Cardiac muscle cell (in vitro differentiated cells and primary cell): ENCODE measurements around the gene OR2AK2. TPM values are rescaled to one million over a fixed set of nuclear protein-coding genes. Genes with fewer than 3 reads are reported as not detected.
"Not testable (repeated sequence)": the region's sequence is repeated elsewhere in the genome, so short reads cannot be mapped to it uniquely, and the experiment has no call there.

Experiments used
- DNase-seq, 2 donors: peaks; one replicate each; pipeline versions ENCODE4 v3.0.0 to v3.0.0-alpha.2; 2010 to 2017; ENCODE audit warnings: low read depth in 1 of 2, low spot score in 1 of 2
- H3K27ac ChIP-seq: fragments of 200-600 bp; sonication (generic); 2 replicates; pipeline ENCODE4 v1.5.1; 2016
- H3K27me3 ChIP-seq: fragments of 200-600 bp; sonication (generic); 2 replicates; pipeline ENCODE4 v1.6.0; 2016; ENCODE audit warnings: control low read depth
- H3K36me3 ChIP-seq: fragments of 200-600 bp; sonication (generic); 2 replicates; pipeline ENCODE4 v1.5.1; 2016; ENCODE audit warnings: control low read depth
- H3K4me1 ChIP-seq: fragments of 200-600 bp; sonication (generic); 2 replicates; pipeline ENCODE4 v1.8.1; 2017; ENCODE audit warnings: low read depth, mild to moderate bottlenecking, mixed run types
- H3K4me3 ChIP-seq: fragments of 200-600 bp; sonication (generic); 2 replicates; pipeline ENCODE4 v1.5.1; 2016; ENCODE audit warnings: mild to moderate bottlenecking
- H3K9me3 ChIP-seq: fragments of 200-600 bp; sonication (generic); 2 replicates; pipeline ENCODE4 v1.5.1; 2017; ENCODE audit warnings: low read depth, mild to moderate bottlenecking, control low read depth
- CTCF ChIP-seq: IDR thresholded peaks from 2 replicates; pipeline ENCODE4 v1.5.1; 2012; ENCODE audit warnings: low read depth, mild to moderate bottlenecking, low read length
- polyA plus RNA-seq: library from polyadenylated mRNA; unstranded; fragments of >200 nt; fragmentation: Nextera tagmentation; extraction: Ambion mirVana; gene quantifications from 2 replicates; pipeline ENCODE4 v1.2.1, GENCODE V29; 2016
- total RNA-seq: library from RNA; depleted of rRNA; stranded (reverse); fragments of >200 nt; gene quantifications from 2 replicates; pipeline ENCODE4 v1.2.3, GENCODE V29; 2016

Gene OR2AK2
- total and polyA plus RNA-seq, 2 experiments from 2014 or later: not detected

GRCh38 chr1:247935781-247936180 is 29.3 kb upstream of the OR2AK2 start:
- H3K36me3 ChIP-seq: no peaks in the 10 kb centered on the region
- no peaks in the 10 kb centered on the region for H3K4me1 ChIP-seq
- no peak overlapping the region for H3K27ac ChIP-seq
- no peaks in the 10 kb centered on the region for H3K9me3 ChIP-seq
- no peak overlapping the region for H3K4me3 ChIP-seq
- no peaks in the 10 kb centered on the region for H3K27me3 ChIP-seq
- no peak for DNase-seq
- no peak for TF ChIP-seq CTCF

GRCh38 chr1:247936415-247936814 is 28.6 kb upstream of the OR2AK2 start:
- Histone ChIP-seq H3K36me3 (no peaks in the 10 kb centered on the region), H3K27me3 (no peaks in the 10 kb centered on the region), H3K4me3 (no peak overlapping the region), H3K4me1 (no peaks in the 10 kb centered on the region), H3K9me3 (no peaks in the 10 kb centered on the region), H3K27ac (no peak overlapping the region)
- TF ChIP-seq CTCF: no peak
- DNase-seq: no peak

- not testable (repeated sequence) for H3K9me3 ChIP-seq, H3K4me1 ChIP-seq, H3K36me3 ChIP-seq, H3K27me3 ChIP-seq, H3K27ac ChIP-seq
- TF ChIP-seq CTCF: peak; percentile 24
- DNase-seq: peak; percentile 17 to 91
- peak overlapping the region; percentile 40 for H3K4me3 ChIP-seq
Observed at GRCh38 chr1:247936965-247937734, 27.9 kb upstream of the OR2AK2 start.

DNA sequence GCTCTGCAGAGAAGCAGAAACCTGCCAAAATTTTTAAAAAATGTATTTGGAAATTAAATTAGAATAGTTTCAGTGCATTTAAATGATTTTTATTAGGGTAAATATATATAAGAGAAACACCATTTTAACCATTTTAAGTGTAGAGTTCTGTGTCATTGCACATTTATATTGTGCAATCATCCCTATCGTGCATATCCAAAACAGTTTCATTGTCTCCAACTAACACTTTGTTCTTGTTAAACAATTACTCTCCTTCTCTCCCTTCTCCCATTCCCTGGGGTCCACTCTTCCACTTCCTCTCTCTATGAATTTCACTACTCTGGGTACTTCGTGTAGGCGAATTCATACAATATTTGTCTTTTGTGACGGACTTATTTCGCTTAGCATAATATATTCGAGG is 22.4 kb upstream of the OR2AK2 start:
- no peak overlapping the region for H3K4me3 ChIP-seq
- TF ChIP-seq CTCF: no peak
- no peaks in the 10 kb centered on the region for H3K4me1 ChIP-seq
- no peak overlapping the region for H3K27ac ChIP-seq
- no peaks in the 10 kb centered on the region for H3K9me3 ChIP-seq
- H3K27me3 ChIP-seq: no peaks in the 10 kb centered on the region
- DNase-seq: no peak
- no peaks in the 10 kb centered on the region for H3K36me3 ChIP-seq

GRCh38 chr1:247948558-247948957 is 16.5 kb upstream of the OR2AK2 start, which contains the start of gene OR2L8:
Gene OR2L8, plus strand, starts transcription at chr1:247948858. Its CDS starts 0 bp downstream, at chr1:247948858.
- Histone ChIP-seq H3K4me1 (no peaks in the 10 kb centered on the region), H3K27me3 (no peaks in the 10 kb centered on the region), H3K4me3 (no peak within 1 kb of the TSS), H3K9me3 (no peaks in the 10 kb centered on the region), H3K27ac (no peak within 1 kb of the TSS), H3K36me3 (no peaks in the 10 kb centered on the region)
- no peak for DNase-seq
- TF ChIP-seq CTCF: no peak
